WTC11 (cell line): ENCODE data around the gene GATD1. TPM values are rescaled to one million over a fixed set of nuclear protein-coding genes. Genes with fewer than 3 reads are reported as not detected.

ENCODE experiments used
- ATAC-seq: fragments of 200-7000 bp; cut with Tn5 transposase; 2 replicates; pipeline ENCODE4 v1.10.0; 2021; ENCODE audit warnings: mild to moderate bottlenecking, moderate library complexity
- CTCF ChIA-PET: fragments of 300-600 bp; sonication (Branson Sonifier 250); formaldehyde crosslinking; loops from one replicate; lab custom pipeline; 2021; ENCODE audit warnings: antibody characterized with exemption; lab: Charles Lee
- POLR2A ChIA-PET: fragments of 350-600 bp; sonication (Branson Sonifier 250); formaldehyde crosslinking; loops from one replicate; lab custom pipeline; 2021; ENCODE audit warnings: antibody characterized with exemption; lab: Charles Lee
- DNase-seq: peaks from one replicate; pipeline ENCODE4 v3.0.0; 2021; ENCODE audit warnings: low spot score
- H3K27ac Mint-ChIP-seq: 2 replicates; pipeline ENCODE4 v1.8.0; 2021; ENCODE audit warnings: mixed read lengths
- H3K27me3 Mint-ChIP-seq: 2 replicates; pipeline ENCODE4 v1.8.0; 2021; ENCODE audit warnings: low read depth, mild to moderate bottlenecking, moderate library complexity, mixed read lengths
- H3K36me3 Mint-ChIP-seq: 2 replicates; pipeline ENCODE4 v1.8.0; 2021; ENCODE audit warnings: mixed read lengths
- H3K4me1 Mint-ChIP-seq: 2 replicates; pipeline ENCODE4 v1.8.0; 2022; ENCODE audit warnings: mixed read lengths
- H3K4me3 Mint-ChIP-seq: 2 replicates; pipeline ENCODE4 v1.8.0; 2021; ENCODE audit warnings: mild to moderate bottlenecking, moderate library complexity, mixed read lengths
- H3K9me3 Mint-ChIP-seq: 2 replicates; pipeline ENCODE4 v1.8.0; 2021; ENCODE audit warnings: mixed read lengths
- AFF4 ChIP-seq: sonication (generic); formaldehyde crosslinking; IDR thresholded peaks from 2 replicates; pipeline ENCODE4 v1.8.1; 2023; ENCODE audit warnings: mild to moderate bottlenecking, missing genetic modification reagents, borderline replicate concordance
- ELF4 ChIP-seq: sonication (generic); formaldehyde crosslinking; IDR thresholded peaks from 2 replicates; pipeline ENCODE4 v1.8.1; 2022; ENCODE audit warnings: low read depth, mild to moderate bottlenecking, moderate library complexity, missing genetic modification reagents
- FOXP4 ChIP-seq: sonication (generic); formaldehyde crosslinking; IDR thresholded peaks from 2 replicates; pipeline ENCODE4 v1.8.0; 2022; ENCODE audit warnings: mild to moderate bottlenecking, missing genetic modification reagents
- HMGXB4 ChIP-seq: sonication (generic); formaldehyde crosslinking; IDR thresholded peaks from 2 replicates; pipeline ENCODE4 v1.8.1; 2023; ENCODE audit warnings: mild to moderate bottlenecking, moderate library complexity, missing genetic modification reagents
- IRF1 ChIP-seq: sonication (generic); formaldehyde crosslinking; IDR thresholded peaks from 2 replicates; pipeline ENCODE4 v1.8.0; 2023; ENCODE audit warnings: missing genetic modification reagents
- MXD4 ChIP-seq: fragments of 250-450 bp; sonication (Bioruptor Pico); IDR thresholded peaks from 2 replicates; pipeline ENCODE4 v1.8.0; 2021; ENCODE audit warnings: mild to moderate bottlenecking, moderate library complexity, borderline replicate concordance
- NR2C2 ChIP-seq: sonication (generic); formaldehyde crosslinking; IDR thresholded peaks from 2 replicates; pipeline ENCODE4 v1.8.0; 2022; ENCODE audit warnings: mild to moderate bottlenecking, missing genetic modification reagents
- OVOL2 ChIP-seq: fragments of 250-450 bp; sonication (Bioruptor Pico); IDR thresholded peaks from 2 replicates; pipeline ENCODE4 v1.9.0; 2021; ENCODE audit warnings: mild to moderate bottlenecking, borderline replicate concordance
- PRRX2 ChIP-seq: fragments of 250-450 bp; sonication (Bioruptor Pico); IDR thresholded peaks from 2 replicates; pipeline ENCODE4 v1.8.0; 2021; ENCODE audit warnings: mild to moderate bottlenecking
- RELA ChIP-seq: sonication (generic); formaldehyde crosslinking; IDR thresholded peaks from 2 replicates; pipeline ENCODE4 v1.8.1; 2022; ENCODE audit warnings: missing genetic modification reagents, mild to moderate bottlenecking, borderline replicate concordance
- STAT6 ChIP-seq: sonication (generic); formaldehyde crosslinking; conservative IDR thresholded peaks from 2 replicates; pipeline ENCODE4 v1.8.1; 2023; ENCODE audit warnings: mild to moderate bottlenecking, low read depth, missing genetic modification reagents, moderate library complexity
- TP53 ChIP-seq: sonication (generic); formaldehyde crosslinking; IDR thresholded peaks from 2 replicates; pipeline ENCODE4 v1.8.1; 2023; ENCODE audit warnings: mild to moderate bottlenecking, missing genetic modification reagents
- USF2 ChIP-seq: sonication (generic); formaldehyde crosslinking; IDR thresholded peaks from 2 replicates; pipeline ENCODE4 v1.8.1; 2023; ENCODE audit warnings: mild to moderate bottlenecking, missing genetic modification reagents, moderate library complexity
- ZMAT4 ChIP-seq: fragments of 250-450 bp; sonication (Bioruptor Pico); IDR thresholded peaks from 2 replicates; pipeline ENCODE4 v1.9.0; 2021; ENCODE audit warnings: mild to moderate bottlenecking
- ZNF512 ChIP-seq: sonication (generic); formaldehyde crosslinking; IDR thresholded peaks from 2 replicates; pipeline ENCODE4 v1.8.1; 2022; ENCODE audit warnings: missing genetic modification reagents, borderline replicate concordance
- ZNF532 ChIP-seq: fragments of 250-450 bp; sonication (Bioruptor Pico); IDR thresholded peaks from 2 replicates; pipeline ENCODE4 v1.9.0; 2021; ENCODE audit warnings: mild to moderate bottlenecking, borderline replicate concordance
- ZNF671 ChIP-seq: fragments of 250-450 bp; sonication (Bioruptor Pico); IDR thresholded peaks from 2 replicates; pipeline ENCODE4 v1.8.0; 2021; ENCODE audit warnings: mild to moderate bottlenecking
- total RNA-seq: library from RNA; stranded (reverse); gene quantifications from 3 replicates; pipeline ENCODE4 v1.2.3, GENCODE V29; 2021

Gene GATD1
- total RNA-seq, 1 experiment from 2014 or later, result 87.6 TPM

- no peak for TF ChIP-seq AFF4 (CRISPR knock-in tag)
- TF ChIP-seq ELF4, result no peak
- no peak for TF ChIP-seq ZNF512 (CRISPR knock-in tag)
- no peak for TF ChIP-seq FOXP4 (CRISPR knock-in tag)
- no peak for TF ChIP-seq PRRX2 (CRISPR knock-in tag)
- no peak for TF ChIP-seq OVOL2
- TF ChIP-seq NR2C2 (CRISPR knock-in tag), result no peak
Measured at GRCh38 chr11:801097-801780, 24.0 kb upstream of the GATD1 start (continued).

- Mint-ChIP-seq H3K36me3 (no peaks in the 10 kb centered on the region), H3K27me3 (no peaks in the 10 kb centered on the region), H3K4me1 (peaks cover 17% of the 10 kb centered on the region), H3K9me3 (no peaks in the 10 kb centered on the region), H3K27ac (no peak overlapping the region), H3K4me3 (no peak overlapping the region)
- DNase-seq (no peak), ATAC-seq (no peak)
- ChIA-PET CTCF (no interaction called here), POLR2A (no interaction called here)
- no peak for TF ChIP-seq ZNF532 (CRISPR knock-in tag)
- no peak for TF ChIP-seq TP53 (CRISPR knock-in tag)
- no peak for TF ChIP-seq USF2
- no peak for TF ChIP-seq ZNF671
- no peak for TF ChIP-seq IRF1
- no peak for TF ChIP-seq STAT6
- no peak for TF ChIP-seq MXD4 (CRISPR knock-in tag)
- no peak for TF ChIP-seq ZMAT4 (CRISPR knock-in tag)
- TF ChIP-seq HMGXB4 (CRISPR knock-in tag), result no peak
- TF ChIP-seq RELA (CRISPR knock-in tag), result no peak
Measured at GRCh38 chr11:800473-800872, 23.2 kb upstream of the GATD1 start.
